ENCODE data around the gene RUSC2.

Gene RUSC2, protein sequence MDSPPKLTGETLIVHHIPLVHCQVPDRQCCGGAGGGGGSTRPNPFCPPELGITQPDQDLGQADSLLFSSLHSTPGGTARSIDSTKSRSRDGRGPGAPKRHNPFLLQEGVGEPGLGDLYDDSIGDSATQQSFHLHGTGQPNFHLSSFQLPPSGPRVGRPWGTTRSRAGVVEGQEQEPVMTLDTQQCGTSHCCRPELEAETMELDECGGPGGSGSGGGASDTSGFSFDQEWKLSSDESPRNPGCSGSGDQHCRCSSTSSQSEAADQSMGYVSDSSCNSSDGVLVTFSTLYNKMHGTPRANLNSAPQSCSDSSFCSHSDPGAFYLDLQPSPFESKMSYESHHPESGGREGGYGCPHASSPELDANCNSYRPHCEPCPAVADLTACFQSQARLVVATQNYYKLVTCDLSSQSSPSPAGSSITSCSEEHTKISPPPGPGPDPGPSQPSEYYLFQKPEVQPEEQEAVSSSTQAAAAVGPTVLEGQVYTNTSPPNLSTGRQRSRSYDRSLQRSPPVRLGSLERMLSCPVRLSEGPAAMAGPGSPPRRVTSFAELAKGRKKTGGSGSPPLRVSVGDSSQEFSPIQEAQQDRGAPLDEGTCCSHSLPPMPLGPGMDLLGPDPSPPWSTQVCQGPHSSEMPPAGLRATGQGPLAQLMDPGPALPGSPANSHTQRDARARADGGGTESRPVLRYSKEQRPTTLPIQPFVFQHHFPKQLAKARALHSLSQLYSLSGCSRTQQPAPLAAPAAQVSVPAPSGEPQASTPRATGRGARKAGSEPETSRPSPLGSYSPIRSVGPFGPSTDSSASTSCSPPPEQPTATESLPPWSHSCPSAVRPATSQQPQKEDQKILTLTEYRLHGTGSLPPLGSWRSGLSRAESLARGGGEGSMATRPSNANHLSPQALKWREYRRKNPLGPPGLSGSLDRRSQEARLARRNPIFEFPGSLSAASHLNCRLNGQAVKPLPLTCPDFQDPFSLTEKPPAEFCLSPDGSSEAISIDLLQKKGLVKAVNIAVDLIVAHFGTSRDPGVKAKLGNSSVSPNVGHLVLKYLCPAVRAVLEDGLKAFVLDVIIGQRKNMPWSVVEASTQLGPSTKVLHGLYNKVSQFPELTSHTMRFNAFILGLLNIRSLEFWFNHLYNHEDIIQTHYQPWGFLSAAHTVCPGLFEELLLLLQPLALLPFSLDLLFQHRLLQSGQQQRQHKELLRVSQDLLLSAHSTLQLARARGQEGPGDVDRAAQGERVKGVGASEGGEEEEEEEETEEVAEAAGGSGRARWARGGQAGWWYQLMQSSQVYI (N-terminal part only)

GRCh38 chr9:35489313-35490154 is at the start of gene RUSC2:
TSS of gene RUSC2 (plus strand) at chr9:35490111. CDS start at chr9:35546522, 56,411 bp downstream.
- DNase-seq, result peak; percentile 53 to 65

- DNase-seq, result no peak
Observed at GRCh38 chr9:35446012-35446411, 43.9 kb upstream of the RUSC2 start.

DNA sequence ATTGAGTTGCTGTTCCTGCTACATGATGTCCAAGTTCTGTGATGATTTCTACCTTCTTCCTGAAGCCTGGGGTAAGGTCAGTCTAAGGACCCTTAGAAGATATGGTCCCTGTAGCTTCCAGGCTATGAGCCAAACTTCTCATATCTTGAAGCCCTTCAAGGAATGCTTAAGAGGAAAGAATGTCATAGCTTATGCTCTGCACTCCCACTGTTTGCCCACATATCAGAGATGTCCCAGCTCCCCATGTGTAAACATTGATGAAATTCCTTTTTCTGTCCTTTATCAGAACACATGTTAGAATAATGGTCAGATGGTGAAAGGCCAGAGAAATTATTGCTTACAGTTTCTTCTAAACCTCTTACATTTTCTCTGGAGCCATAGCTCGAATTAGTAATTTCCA is 41.4 kb upstream of the RUSC2 start:
- DNase-seq, result no peak

GRCh38 chr9:35452481-35452880 is 37.4 kb upstream of the RUSC2 start:
- no peak for DNase-seq

DNA sequence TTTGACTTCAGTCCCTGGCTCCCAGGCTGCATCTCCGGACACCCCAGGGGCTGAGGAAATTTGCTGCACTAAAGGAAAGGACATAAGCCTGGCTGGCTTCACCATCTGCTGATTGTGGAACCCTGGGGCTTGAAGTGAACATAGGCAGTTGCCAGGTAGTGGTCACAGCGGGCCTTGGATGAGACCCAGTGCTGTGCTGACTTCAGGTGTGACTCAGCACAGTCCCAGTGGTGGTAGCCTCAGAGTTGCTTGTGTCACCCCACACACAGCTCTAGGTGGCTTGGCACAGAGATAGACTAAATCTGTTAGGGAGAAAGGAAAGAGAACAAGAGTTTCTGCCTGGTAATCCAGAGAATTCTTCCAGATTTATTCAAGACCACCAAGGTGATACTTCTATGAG is 36.1 kb upstream of the RUSC2 start:
- DNase-seq, result no peak

DNA sequence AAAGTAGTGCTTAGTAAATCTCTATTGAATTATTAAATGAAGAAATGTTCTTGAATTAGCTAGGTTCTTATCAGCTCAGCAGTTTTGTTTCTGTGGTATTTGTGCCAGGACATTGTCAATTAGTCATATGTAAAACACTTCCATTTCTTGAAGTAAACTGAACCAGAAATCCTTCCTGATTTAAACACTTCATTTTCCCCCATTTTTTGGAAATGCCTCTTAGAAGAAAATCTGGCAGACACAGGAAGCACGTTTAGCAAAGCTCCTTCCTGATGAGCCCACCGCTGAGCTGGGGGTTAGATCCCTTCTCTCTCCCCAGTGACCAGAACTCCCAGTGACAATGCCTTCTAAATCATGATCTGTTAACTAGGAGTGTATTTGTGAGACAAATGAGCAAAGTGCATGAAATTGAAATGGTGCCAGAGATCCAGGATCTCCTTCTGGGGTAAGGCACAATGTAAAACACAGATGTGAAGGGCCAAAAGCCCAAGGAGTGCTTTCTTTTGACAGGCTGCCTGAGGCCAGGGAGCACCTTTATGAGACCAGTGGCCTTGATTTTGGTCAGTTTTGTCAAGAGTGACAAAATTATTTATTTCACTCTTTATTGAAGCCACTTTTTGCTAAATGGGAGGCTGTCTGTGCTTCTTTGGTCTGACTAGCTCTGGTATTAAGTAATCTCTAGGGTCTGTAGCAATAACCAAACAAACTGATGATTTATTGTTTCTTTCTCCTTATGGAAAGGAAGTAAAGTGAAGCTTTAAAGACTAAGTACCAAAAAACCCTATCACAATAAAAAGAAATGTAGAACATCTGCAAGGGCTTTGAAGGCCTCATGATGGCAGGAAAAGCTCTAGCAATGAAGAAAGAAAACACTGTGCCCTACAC is 25.5 kb upstream of the RUSC2 start:
- no peak for DNase-seq

GRCh38 chr9:35470340-35470739 is 19.6 kb upstream of the RUSC2 start:
- DNase-seq, result no peak

DNA sequence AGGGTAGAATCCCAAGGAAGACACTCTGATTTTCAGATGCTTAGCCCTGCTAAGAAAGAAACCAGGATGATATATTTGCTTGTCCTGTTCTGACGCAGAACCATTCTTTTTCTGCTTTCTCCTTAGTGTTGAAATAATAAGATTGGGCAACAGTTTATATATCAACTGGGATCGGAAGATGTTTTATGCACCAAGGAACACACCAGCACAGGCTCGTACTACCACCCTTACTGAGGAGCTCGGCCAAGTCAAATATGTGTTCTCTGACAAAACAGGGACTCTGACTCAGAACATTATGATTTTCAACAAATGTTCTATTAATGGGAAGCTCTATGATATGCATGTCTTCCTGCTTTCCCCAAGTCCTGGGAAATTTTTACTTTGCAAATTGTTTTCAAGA is 19.0 kb upstream of the RUSC2 start:
- no peak for DNase-seq

GRCh38 chr9:35476596-35476995 is 13.3 kb upstream of the RUSC2 start:
- no peak for DNase-seq

DNA sequence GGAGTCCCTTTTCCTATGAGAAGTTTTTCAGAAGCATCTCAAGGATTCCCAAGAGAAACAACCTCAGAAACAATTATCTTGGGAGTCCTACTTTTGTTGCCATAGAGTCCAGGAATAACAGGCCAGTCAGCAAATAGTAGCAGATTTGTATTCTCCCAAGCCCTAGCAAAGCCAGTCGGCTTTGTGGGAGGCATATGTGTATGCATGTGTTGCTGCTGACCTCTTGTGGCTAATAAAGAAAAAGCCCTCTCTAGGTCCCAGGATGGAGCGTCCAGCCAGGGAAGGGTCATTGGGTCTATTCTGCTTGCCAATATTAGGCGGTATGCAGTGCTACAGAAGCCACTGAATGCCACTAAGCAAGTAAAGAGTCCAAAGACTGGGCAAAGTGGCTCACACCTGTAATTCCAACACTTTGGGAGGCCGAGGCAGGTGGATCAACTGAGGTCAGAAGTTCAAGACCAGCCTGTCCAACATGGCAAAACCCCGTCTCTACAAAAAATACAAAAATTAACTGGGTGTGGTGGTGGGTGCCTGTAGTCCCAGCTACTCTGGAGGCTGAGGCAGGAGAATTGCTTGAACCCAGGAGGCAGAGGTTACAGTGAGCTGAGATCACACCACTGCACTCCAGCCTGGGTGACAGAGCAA is 12.6 kb upstream of the RUSC2 start:
- peak; percentile 65 to 68 for DNase-seq

GRCh38 chr9:35478871-35479270 is 11.0 kb upstream of the RUSC2 start:
- no peak for DNase-seq

- DNase-seq, result peak; percentile 57 to 73
Observed at GRCh38 chr9:35481347-35481975, 8.4 kb upstream of the RUSC2 start.

- no peak for DNase-seq
Observed at GRCh38 chr9:35482071-35482470, 7.8 kb upstream of the RUSC2 start.

- DNase-seq, result no peak
Observed at GRCh38 chr9:35484406-35484805, 5.5 kb upstream of the RUSC2 start.

- DNase-seq, result no peak
Observed at GRCh38 chr9:35487081-35487480, 2.8 kb upstream of the RUSC2 start.

DNA sequence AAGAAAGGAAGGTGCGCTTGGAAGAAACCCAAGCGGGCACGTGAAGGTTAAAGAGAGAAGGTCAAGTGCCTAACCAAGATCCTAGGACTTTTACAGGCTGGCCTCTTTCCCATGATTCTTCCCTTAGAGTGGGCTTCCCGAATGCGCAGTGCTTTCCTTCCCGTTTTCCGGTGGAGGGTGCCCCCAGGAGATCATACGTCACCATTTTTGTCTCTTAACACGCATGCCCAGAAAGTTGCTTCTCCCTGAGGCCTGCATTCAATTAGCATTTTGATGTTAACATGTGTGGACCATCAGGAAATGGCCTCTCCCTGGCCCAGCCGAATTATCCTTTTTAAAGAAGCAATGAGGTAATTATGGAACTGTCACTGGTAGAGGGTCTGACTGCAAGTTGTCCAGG is 1.9 kb upstream of the RUSC2 start:
- no peak for DNase-seq

- no peak for DNase-seq
Observed at GRCh38 chr9:35488566-35489312, 1.2 kb upstream of the RUSC2 start.

DNA sequence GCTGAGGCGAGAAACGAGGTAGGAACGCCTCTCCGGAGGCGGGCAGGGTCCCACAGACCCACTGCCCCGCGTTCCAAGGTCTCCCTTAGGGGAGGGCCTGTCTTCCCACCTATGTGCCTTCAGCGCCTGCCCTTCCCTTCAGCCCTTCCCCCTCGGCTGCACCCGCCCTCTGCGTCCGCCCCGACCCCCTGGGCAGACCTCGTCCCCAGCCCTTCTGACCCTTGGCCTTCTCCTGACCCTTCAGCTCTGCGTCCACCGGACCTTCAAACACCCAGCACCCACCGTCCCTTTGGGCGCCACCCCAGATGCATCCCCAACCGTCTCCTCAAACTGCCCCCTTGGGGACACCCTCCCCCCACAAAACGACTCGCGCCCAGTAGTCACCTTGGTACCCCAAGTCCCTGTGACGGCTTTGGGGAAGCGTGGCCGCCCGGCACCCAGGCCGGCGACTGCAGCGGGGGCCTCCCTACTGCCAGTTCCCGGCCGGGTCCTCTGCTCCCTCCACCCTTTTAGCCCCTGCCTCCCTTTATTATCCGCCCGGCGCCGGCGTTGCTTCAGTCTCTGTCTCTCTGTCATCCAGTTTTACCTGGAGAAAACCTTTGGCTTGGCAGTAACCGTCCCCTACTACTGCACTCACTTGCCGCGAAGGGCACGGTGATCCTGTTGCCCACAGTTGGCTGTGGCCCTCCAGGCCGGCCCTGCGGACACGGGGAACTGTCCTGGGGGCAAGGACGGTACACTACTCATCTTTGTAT is 421 bp downstream of the RUSC2 start:
- DNase-seq, result no peak

Data from AML-193 (cell line).